C4-2B (cell line): ENCODE measurements around the gene KLHDC10.

Experiments used
- ZFX ChIP-seq: fragments of 450-650 bp; IDR thresholded peaks from 2 replicates; pipeline ENCODE4 v1.6.1; 2017
- TF ChIP-seq, protein P1 (sequence below): fragments of 450-650 bp; conservative IDR thresholded peaks from 2 replicates; pipeline ENCODE4 v1.5.1; 2017; ENCODE audit warnings: mild to moderate bottlenecking

DNA sequence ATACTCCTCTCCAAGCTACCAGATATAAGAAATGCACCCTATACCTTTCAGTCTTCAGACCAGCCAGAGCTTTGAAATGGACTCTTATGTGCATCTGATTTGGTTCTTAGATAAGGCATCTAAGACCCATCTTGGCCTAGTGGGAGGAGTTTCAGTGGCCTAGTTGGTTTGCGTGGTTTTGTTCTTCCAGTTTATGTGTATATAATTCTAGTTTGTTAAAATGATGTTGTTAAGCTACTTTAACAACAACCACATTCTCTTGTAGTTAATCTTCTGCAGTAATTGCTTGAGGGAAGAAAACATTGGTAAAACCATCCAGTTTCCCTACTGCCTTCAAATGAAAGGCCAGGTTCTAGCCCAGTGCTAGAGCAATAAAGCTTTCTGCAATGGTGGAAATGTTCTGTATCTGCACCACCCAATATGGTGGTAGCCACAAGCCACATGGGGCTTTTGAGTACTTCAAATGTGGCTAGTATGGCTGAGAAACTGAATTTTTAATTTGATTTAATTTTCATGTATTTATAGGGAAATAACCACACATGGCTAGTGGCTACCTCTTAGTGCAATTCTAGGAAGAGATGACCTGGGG is 66.3 kb downstream of the KLHDC10 start:
- TF ChIP-seq, protein P1, sequence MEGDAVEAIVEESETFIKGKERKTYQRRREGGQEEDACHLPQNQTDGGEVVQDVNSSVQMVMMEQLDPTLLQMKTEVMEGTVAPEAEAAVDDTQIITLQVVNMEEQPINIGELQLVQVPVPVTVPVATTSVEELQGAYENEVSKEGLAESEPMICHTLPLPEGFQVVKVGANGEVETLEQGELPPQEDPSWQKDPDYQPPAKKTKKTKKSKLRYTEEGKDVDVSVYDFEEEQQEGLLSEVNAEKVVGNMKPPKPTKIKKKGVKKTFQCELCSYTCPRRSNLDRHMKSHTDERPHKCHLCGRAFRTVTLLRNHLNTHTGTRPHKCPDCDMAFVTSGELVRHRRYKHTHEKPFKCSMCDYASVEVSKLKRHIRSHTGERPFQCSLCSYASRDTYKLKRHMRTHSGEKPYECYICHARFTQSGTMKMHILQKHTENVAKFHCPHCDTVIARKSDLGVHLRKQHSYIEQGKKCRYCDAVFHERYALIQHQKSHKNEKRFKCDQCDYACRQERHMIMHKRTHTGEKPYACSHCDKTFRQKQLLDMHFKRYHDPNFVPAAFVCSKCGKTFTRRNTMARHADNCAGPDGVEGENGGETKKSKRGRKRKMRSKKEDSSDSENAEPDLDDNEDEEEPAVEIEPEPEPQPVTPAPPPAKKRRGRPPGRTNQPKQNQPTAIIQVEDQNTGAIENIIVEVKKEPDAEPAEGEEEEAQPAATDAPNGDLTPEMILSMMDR, result no peak
- no peak for TF ChIP-seq ZFX
